CD4-positive, alpha-beta T cell treated with Interleukin-15 for 1 hour (primary cell): ENCODE data around the gene RIMS1.

Experiments used
- DNase-seq: peaks from one replicate; pipeline ENCODE4 v3.0.0-alpha.2; 2020

Gene RIMS1

GRCh38 chr6:72422171-72422570 is 535.8 kb downstream of the RIMS1 start:
- DNase-seq = no peak

DNA sequence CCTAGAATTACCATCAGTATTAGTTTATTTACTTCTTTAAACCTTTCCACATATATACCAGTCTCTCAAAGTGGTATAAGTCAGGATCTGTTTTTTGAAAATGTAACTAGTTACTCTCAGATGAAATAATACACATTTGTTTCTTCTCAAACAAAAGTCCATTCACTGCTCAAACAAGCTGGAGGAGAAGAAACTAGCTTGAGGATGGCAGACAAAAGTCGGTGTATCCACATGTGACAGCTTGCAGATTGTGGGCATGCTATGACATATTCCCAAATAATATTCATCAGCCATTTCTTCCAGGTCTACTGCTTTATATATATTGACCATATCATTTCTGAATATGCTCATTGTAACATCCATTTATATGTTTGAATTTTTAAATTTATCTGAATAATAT is 538.1 kb downstream of the RIMS1 start:
- no peak for DNase-seq

DNA sequence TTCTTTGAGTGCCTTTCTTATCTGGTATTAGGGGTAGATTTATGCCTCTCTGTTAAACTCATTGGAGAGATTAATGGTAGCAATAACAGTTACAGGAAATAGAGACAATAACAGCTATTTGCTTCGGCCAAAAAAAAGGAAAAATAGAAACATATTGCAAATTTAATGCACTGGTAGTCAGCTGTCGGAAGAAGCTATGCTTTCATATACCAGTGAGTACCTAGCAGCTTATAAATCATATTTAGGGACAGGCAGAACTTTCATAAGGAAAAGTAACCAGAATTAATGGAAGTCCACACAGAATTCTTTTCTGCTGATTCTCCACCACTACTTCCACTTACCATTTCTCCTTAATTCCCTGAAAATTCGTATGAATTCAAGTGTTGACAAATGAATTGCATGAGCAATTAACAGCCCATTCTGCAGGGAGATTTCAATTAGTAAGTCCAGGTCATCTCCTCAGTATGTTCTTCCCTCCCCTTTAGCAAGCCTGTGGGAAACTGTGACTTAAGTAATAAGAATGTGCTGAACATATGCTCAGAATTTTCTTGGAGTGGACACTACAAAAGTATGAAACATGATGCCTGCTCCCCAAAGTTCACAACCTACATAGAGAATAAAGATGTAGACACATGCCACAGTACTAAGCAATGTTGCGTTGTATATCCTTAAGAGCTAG is 538.8 kb downstream of the RIMS1 start:
- DNase-seq = no peak

DNA sequence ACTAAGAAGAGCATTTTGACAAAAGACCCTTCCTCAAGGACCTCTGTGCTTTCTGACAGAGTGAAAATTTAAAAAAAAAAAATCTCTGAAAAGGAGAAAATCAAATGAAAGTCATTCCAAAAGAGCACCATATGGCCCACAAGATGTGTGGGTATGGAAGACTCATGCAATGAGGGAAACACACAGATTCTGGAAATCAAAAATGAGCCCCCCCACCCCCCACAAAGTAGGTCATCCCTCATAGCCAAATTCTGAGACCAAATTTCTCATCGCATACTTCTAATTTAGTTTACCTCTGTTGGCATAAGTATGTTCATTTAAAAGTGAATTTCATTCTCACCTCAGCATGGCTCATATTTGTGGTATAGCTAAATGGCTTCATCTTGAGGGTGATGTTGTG is 554.3 kb downstream of the RIMS1 start:
- DNase-seq = no peak

DNA sequence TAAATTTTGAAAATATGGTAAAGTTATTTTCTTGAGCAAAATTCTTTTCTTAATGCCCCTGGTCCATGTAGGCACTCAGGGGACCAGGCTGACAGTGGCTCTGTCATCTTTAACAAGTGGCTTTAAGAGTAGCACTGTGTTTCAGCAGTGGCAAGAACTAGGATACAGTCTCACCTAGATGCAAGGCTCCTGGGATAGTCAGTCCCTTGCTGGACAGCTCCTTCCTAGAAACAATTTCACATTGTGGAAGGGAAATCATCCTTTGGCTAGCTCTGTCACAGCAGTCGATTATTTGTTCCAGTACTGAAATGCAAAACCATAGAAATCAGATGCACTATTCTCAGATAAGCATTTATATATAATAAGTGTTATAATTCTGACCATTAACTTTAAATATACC is 560.1 kb downstream of the RIMS1 start:
- no peak for DNase-seq
